ENCODE data around the gene NDUFS8. TPM values are rescaled to one million over a fixed set of nuclear protein-coding genes. Genes with fewer than 3 reads are reported as not detected.
"Not testable (repeated sequence)": the region's sequence is repeated elsewhere in the genome, so short reads cannot be mapped to it uniquely, and the experiment has no call there.

NDUFS8 gene
- 564 and 590 TPM in 2 replicates for total RNA-seq (2014; rRNA removed; shearing (Covaris generic))

- DNase-seq (ENCODE audit: low spot score), result peak; percentile 100
Observed at GRCh38 chr11:68030318-68031143, at the start of gene NDUFS8. NDUFS8 (plus strand) TSS chr11:68030681; CDS start chr11:68032152, 1,471 bp downstream.

- not testable (repeated sequence) for DNase-seq (ENCODE audit: low spot score)
Observed at GRCh38 chr11:67981226-67981625, 49.3 kb upstream of the NDUFS8 start.

- not testable (repeated sequence) for DNase-seq (ENCODE audit: low spot score)
Observed at GRCh38 chr11:67982255-67982857, 48.1 kb upstream of the NDUFS8 start.

GRCh38 chr11:67983951-67984350 is 46.5 kb upstream of the NDUFS8 start:
- no peak for DNase-seq (ENCODE audit: low spot score)

- DNase-seq (ENCODE audit: low spot score), result not testable (repeated sequence)
Observed at GRCh38 chr11:67985302-67985701, 45.2 kb upstream of the NDUFS8 start.

GRCh38 chr11:67990546-67991346 is 39.7 kb upstream of the NDUFS8 start:
- peak; percentile 37 for DNase-seq (ENCODE audit: low spot score)

GRCh38 chr11:67991347-67992121 is 38.9 kb upstream of the NDUFS8 start:
- DNase-seq (ENCODE audit: low spot score), result not testable (repeated sequence)

- peak; percentile 50 for DNase-seq (ENCODE audit: low spot score)
Observed at GRCh38 chr11:67993821-67994220, 36.7 kb upstream of the NDUFS8 start.

GRCh38 chr11:67994387-67994786 is 36.1 kb upstream of the NDUFS8 start:
- DNase-seq (ENCODE audit: low spot score), result not testable (repeated sequence)

GRCh38 chr11:67995129-67995528 is 35.4 kb upstream of the NDUFS8 start:
- DNase-seq (ENCODE audit: low spot score), result not testable (repeated sequence)

- not testable (repeated sequence) for DNase-seq (ENCODE audit: low spot score)
Observed at GRCh38 chr11:67995579-67995978, 34.9 kb upstream of the NDUFS8 start.

- no peak for DNase-seq (ENCODE audit: low spot score)
Observed at GRCh38 chr11:67996051-67996450, 34.4 kb upstream of the NDUFS8 start.

- DNase-seq (ENCODE audit: low spot score), result peak; percentile 95
Observed at GRCh38 chr11:67996622-67997474, 33.6 kb upstream of the NDUFS8 start.

- peak; percentile 56 for DNase-seq (ENCODE audit: low spot score)
Observed at GRCh38 chr11:67997475-67997921, 33.0 kb upstream of the NDUFS8 start.

GRCh38 chr11:67998150-67999045 is 32.1 kb upstream of the NDUFS8 start:
- peak; percentile 67 for DNase-seq (ENCODE audit: low spot score)

- no peak for DNase-seq (ENCODE audit: low spot score)
Observed at GRCh38 chr11:67999201-67999629, 31.3 kb upstream of the NDUFS8 start.

GRCh38 chr11:67999704-68000103 is 30.8 kb upstream of the NDUFS8 start:
- no peak for DNase-seq (ENCODE audit: low spot score)

- no peak for DNase-seq (ENCODE audit: low spot score)
Observed at GRCh38 chr11:68002575-68002937, 27.9 kb upstream of the NDUFS8 start.

Measured in HT-29 (cell line).